A549 (cell line): ENCODE measurements around the gene PRR14L. TPM values are rescaled to one million over a fixed set of nuclear protein-coding genes. Genes with fewer than 3 reads are reported as not detected.

Source experiments
- ATAC-seq, 2 experiments: fragments of 200-7000 bp in 1 of 2; fragments of >200 bp in 1 of 2; cut with Nextera tagmentation in 1 of 2; cut with Tn5 transposase in 1 of 2; 3 replicates each; pipeline versions ENCODE4 v1.8.0 to v1.9.1; 2018 to 2020; ENCODE audit warnings: mild to moderate bottlenecking in 1 of 2, moderate library complexity in 1 of 2
- CTCF ChIA-PET: fragments of 300-600 bp; sonication (Branson Sonifier 250); formaldehyde crosslinking; extraction: SDS; loops from one replicate; lab custom pipeline; 2021; ENCODE audit warnings: antibody characterized with exemption, inconsistent platforms; lab: Yijun Ruan, JAX
- POLR2A ChIA-PET: fragments of 350-600 bp; formaldehyde crosslinking; extraction: SDS; loops from one replicate; lab custom pipeline; 2021; ENCODE audit warnings: antibody characterized with exemption, inconsistent platforms; lab: Yijun Ruan, JAX
- DNase-seq, 2 experiments: peaks; one replicate each; pipeline versions ENCODE4 v3.0.0 to v3.0.0-alpha.2; 2011 to 2016; ENCODE audit warnings: low read depth in 1 of 2, low spot score in 1 of 2
- FAIRE-seq: peaks from 2 replicates; lab custom pipeline; 2011; peaks lifted over from hg19 to GRCh38; lab: Jason Lieb, UNC
- H3K27ac ChIP-seq, 2 experiments: fragments of >200 bp; sonication (Bioruptor Twin); formaldehyde crosslinking; 3 replicates each; pipeline ENCODE4 v1.5.1; 2016 to 2017
- H3K4me1 ChIP-seq: fragments of >200 bp; sonication (Bioruptor Twin); formaldehyde crosslinking; 3 replicates; pipeline ENCODE4 v1.6.1; 2016
- H3K4me2 ChIP-seq: fragments of >200 bp; sonication (Bioruptor Twin); formaldehyde crosslinking; 3 replicates; pipeline ENCODE4 v1.6.1; 2016
- H3K4me3 ChIP-seq: fragments of >200 bp; sonication (Bioruptor Twin); formaldehyde crosslinking; 3 replicates; pipeline ENCODE4 v1.5.1; 2016
- H3K9me3 ChIP-seq: fragments of >200 bp; sonication (Bioruptor Twin); formaldehyde crosslinking; 3 replicates; pipeline ENCODE4 v1.6.1; 2016
- CEBPB ChIP-seq, 2 experiments: fragments of >200 bp in 1 of 2; sonication (Bioruptor Twin) in 1 of 2; formaldehyde crosslinking in 1 of 2; IDR thresholded peaks; 2 replicates each; pipeline ENCODE4 v1.6.1; 2012 to 2016
- ESRRA ChIP-seq: fragments of 150-350 bp; IDR thresholded peaks from 2 replicates; pipeline ENCODE4 v1.6.1; 2014; ENCODE audit warnings: mild to moderate bottlenecking, low read length, borderline replicate concordance
- FOXS1 ChIP-seq: fragments of 250-450 bp; sonication (Bioruptor Pico); IDR thresholded peaks from 2 replicates; pipeline ENCODE4 v1.5.0; 2020; ENCODE audit warnings: mild to moderate bottlenecking, moderate library complexity
- GATA3 ChIP-seq: IDR thresholded peaks from 2 replicates; pipeline ENCODE4 v1.6.1; 2012; ENCODE audit warnings: borderline replicate concordance
- HOXB5 ChIP-seq: fragments of 250-450 bp; sonication (Bioruptor Pico); IDR thresholded peaks from 2 replicates; pipeline ENCODE4 v1.5.0; 2020; ENCODE audit warnings: mild to moderate bottlenecking, moderate library complexity
- JUNB ChIP-seq: fragments of >200 bp; sonication (Bioruptor Twin); formaldehyde crosslinking; IDR thresholded peaks from 2 replicates; pipeline ENCODE4 v1.6.1; 2016
- KDM1A ChIP-seq: fragments of 200-600 bp; sonication (generic); IDR thresholded peaks from 2 replicates; pipeline ENCODE4 v1.6.1; 2016; ENCODE audit warnings: low read depth, mild to moderate bottlenecking
- MYC ChIP-seq: IDR thresholded peaks from 2 replicates; pipeline ENCODE4 v1.6.1; 2012; ENCODE audit warnings: mild to moderate bottlenecking, inconsistent platforms, low read length, improper control_type of control experiment, borderline replicate concordance
- NPAS2 ChIP-seq: fragments of 250-450 bp; sonication (Bioruptor Pico); IDR thresholded peaks from 2 replicates; pipeline ENCODE4 v1.8.0; 2022; ENCODE audit warnings: mild to moderate bottlenecking, moderate library complexity, borderline replicate concordance
- PHF8 ChIP-seq: fragments of 200-600 bp; sonication (generic); IDR thresholded peaks from 2 replicates; pipeline ENCODE4 v1.6.1; 2016; ENCODE audit warnings: low read depth, mild to moderate bottlenecking, antibody characterized with exemption, moderate library complexity, borderline replicate concordance
- POLR2AphosphoS2 ChIP-seq: conservative IDR thresholded peaks from 2 replicates; pipeline ENCODE4 v1.6.1; 2012; ENCODE audit warnings: low read length, improper control_type of control experiment, inconsistent platforms
- RFX5 ChIP-seq: fragments of 450-650 bp; IDR thresholded peaks from 2 replicates; pipeline ENCODE4 v1.7.1; 2014; ENCODE audit warnings: antibody characterized with exemption, mild to moderate bottlenecking, moderate library complexity
- ZNF302 ChIP-seq: fragments of 250-450 bp; sonication (Bioruptor Pico); IDR thresholded peaks from 2 replicates; pipeline ENCODE4 v1.9.0; 2021; ENCODE audit warnings: inconsistent platforms, mild to moderate bottlenecking, moderate library complexity
- WGBS: methylation state at CpG from one replicate; pipeline ENCODE4 v1.1.6; 2017; ENCODE audit errors: missing lambda C conversion rate; 5-methylcytosine and 5-hydroxymethylcytosine counted together
- polyA plus RNA-seq, 4 experiments: library from polyadenylated mRNA; depleted of rRNA in 3 of 4; stranded (reverse); fragments of >200 nt; fragmentation: RNase III in 1 of 4; extraction: RNeasy Plus Mini Kit Qiagen cat#74134 plus additional on column Dnase treatment in 1 of 4; gene quantifications; 2 replicates in 3 of 4; 3 replicates in 1 of 4; pipeline ENCODE4 v1.2.3, GENCODE V29; 2011 to 2017
- TF ChIP-seq, protein P1 (sequence below): IDR thresholded peaks from 2 replicates; pipeline ENCODE4 v1.6.1; 2012; ENCODE audit warnings: low read depth, borderline replicate concordance
- TF ChIP-seq, protein P2 (sequence below): fragments of 200-600 bp; sonication (generic); IDR thresholded peaks from 2 replicates; pipeline ENCODE4 v1.6.1; 2016; ENCODE audit warnings: antibody characterized with exemption, mild to moderate bottlenecking, moderate library complexity
- TF ChIP-seq, protein P3 (sequence below): fragments of 450-650 bp; IDR thresholded peaks from 2 replicates; pipeline ENCODE4 v1.6.1; 2014; ENCODE audit warnings: antibody characterized with exemption
- TF ChIP-seq, protein P4 (sequence below): IDR thresholded peaks from 2 replicates; pipeline ENCODE4 v1.6.1; 2012
- TF ChIP-seq, protein P5 (sequence below): fragments of 250-450 bp; sonication (Bioruptor Pico); IDR thresholded peaks from 2 replicates; pipeline ENCODE4 v1.5.0; 2020; ENCODE audit warnings: low read depth, mild to moderate bottlenecking, moderate library complexity

PRR14L gene
- polyA plus RNA-seq, 2 of the 4 experiments (the other 2 are of a cell fraction) = 5.6 to 15.7 TPM

DNA sequence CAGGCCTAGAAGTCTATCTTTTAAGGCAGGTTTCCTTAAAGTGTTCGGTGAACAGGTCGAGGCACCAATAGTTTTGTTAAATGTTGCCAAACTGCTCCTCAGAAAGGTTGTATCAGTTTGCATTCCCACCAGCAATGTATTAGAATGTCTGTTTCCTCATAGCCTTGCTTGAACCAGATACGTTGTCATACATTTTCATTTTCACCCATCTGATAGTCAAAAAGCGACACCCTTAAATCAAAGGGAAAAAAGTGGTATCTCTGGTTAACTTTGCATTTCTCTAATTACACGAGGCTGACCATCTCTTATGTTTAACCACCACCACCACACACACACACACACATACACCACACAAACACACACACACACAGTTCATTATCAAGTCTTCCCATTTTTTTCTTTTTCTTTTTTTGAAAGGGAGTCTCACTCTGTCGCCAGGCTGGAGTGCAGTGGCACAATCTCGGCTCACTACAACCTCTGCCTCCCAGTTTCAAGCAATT is 16.3 kb downstream of the PRR14L start:
- 0 out of 3 replicates have a peak, but pooled peaks cover 4% of the 10 kb centered on the region for H3K4me1 ChIP-seq
- no peak overlapping the region for H3K27ac ChIP-seq
- ATAC-seq (no peak), DNase-seq (no peak), FAIRE-seq (no peak)
- no peak overlapping the region for H3K4me3 ChIP-seq
- no peak overlapping the region for H3K4me2 ChIP-seq
- ChIA-PET POLR2A (no interaction called here), CTCF (interaction anchor here (0.8 to 1.0 kb wide), 2 partner anchors 12 to 60 kb away, joined by 3 read pairs; no protein-coding TSS in a partner anchor)
- H3K9me3 ChIP-seq = no peaks in the 10 kb centered on the region
- 78% methylated on average over 7 of the region's 7 CpGs for WGBS
- TF ChIP-seq CEBPB (IDR thresholded peaks at IDR 0.05) (no peak), MYC (no peak)
- TF ChIP-seq, protein P1, sequence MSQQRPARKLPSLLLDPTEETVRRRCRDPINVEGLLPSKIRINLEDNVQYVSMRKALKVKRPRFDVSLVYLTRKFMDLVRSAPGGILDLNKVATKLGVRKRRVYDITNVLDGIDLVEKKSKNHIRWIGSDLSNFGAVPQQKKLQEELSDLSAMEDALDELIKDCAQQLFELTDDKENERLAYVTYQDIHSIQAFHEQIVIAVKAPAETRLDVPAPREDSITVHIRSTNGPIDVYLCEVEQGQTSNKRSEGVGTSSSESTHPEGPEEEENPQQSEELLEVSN = no peak
- TF ChIP-seq, protein P2, sequence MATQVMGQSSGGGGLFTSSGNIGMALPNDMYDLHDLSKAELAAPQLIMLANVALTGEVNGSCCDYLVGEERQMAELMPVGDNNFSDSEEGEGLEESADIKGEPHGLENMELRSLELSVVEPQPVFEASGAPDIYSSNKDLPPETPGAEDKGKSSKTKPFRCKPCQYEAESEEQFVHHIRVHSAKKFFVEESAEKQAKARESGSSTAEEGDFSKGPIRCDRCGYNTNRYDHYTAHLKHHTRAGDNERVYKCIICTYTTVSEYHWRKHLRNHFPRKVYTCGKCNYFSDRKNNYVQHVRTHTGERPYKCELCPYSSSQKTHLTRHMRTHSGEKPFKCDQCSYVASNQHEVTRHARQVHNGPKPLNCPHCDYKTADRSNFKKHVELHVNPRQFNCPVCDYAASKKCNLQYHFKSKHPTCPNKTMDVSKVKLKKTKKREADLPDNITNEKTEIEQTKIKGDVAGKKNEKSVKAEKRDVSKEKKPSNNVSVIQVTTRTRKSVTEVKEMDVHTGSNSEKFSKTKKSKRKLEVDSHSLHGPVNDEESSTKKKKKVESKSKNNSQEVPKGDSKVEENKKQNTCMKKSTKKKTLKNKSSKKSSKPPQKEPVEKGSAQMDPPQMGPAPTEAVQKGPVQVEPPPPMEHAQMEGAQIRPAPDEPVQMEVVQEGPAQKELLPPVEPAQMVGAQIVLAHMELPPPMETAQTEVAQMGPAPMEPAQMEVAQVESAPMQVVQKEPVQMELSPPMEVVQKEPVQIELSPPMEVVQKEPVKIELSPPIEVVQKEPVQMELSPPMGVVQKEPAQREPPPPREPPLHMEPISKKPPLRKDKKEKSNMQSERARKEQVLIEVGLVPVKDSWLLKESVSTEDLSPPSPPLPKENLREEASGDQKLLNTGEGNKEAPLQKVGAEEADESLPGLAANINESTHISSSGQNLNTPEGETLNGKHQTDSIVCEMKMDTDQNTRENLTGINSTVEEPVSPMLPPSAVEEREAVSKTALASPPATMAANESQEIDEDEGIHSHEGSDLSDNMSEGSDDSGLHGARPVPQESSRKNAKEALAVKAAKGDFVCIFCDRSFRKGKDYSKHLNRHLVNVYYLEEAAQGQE = no peak

DNA sequence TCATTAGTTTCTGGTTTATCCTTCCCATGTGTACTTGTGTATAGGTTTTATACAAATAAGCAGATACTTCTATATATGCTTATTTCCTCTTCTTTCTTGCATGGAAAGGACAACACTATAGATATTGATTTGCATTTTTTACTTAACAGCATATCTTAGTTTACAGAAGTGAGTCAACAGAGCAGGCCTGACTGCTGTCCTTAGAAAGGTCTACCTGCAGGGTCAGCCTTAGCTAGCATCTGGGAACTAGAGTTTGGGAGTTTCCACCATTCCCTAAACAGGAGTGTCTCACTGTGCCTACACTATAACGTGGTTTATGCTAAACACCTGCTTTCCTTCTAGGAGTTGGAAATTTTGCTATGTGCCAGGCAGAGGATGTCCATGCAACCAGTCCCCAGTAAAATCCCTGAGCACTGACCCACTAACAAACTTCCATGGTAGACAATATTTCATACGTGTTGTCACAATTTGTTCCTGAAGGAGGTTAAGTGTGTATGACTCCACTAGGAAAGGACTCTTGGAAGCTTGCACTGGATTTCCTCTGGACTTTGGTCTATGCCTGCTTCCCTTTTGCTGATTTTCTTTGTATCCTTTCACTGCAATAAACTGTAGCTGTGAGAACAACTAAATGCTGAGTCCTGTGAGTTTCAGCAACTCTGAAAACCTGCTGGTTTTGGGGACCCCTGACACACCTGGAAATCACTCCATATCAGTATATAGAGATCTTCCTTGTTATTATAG is 17.7 kb downstream of the PRR14L start:
- CTCF ChIA-PET = interaction anchor here (0.6 to 0.8 kb wide), 2 partner anchors 61 to 408 kb away, joined by 3 read pairs; no protein-coding TSS in a partner anchor
- DNase-seq = no peak

More for the DNA sequence above, 17.7 kb downstream of the PRR14L start:
- no peak overlapping the region for H3K4me3 ChIP-seq
- H3K9me3 ChIP-seq = no peaks in the 10 kb centered on the region
- H3K27ac ChIP-seq = no peak overlapping the region
- FAIRE-seq = no peak
- 0 out of 3 replicates have a peak, but pooled peaks cover 4% of the 10 kb centered on the region for H3K4me1 ChIP-seq
- WGBS = 53% methylated on average over 2 of the region's 2 CpGs
- ATAC-seq = no peak
- POLR2A ChIA-PET = no interaction called here
- no peak overlapping the region for H3K4me2 ChIP-seq
- TF ChIP-seq NPAS2 (CRISPR knock-in tag) (no peak), POLR2AphosphoS2 (no peak), ESRRA (no peak), HOXB5 (no peak), JUNB (no peak), ZNF302 (CRISPR knock-in tag) (no peak), FOXS1 (CRISPR knock-in tag) (no peak), GATA3 (no peak), KDM1A (no peak), PHF8 (no peak), RFX5 (no peak)
- TF ChIP-seq, protein P3, sequence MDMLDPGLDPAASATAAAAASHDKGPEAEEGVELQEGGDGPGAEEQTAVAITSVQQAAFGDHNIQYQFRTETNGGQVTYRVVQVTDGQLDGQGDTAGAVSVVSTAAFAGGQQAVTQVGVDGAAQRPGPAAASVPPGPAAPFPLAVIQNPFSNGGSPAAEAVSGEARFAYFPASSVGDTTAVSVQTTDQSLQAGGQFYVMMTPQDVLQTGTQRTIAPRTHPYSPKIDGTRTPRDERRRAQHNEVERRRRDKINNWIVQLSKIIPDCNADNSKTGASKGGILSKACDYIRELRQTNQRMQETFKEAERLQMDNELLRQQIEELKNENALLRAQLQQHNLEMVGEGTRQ = no peak
- TF ChIP-seq, protein P2 = no peak
- TF ChIP-seq, protein P4, sequence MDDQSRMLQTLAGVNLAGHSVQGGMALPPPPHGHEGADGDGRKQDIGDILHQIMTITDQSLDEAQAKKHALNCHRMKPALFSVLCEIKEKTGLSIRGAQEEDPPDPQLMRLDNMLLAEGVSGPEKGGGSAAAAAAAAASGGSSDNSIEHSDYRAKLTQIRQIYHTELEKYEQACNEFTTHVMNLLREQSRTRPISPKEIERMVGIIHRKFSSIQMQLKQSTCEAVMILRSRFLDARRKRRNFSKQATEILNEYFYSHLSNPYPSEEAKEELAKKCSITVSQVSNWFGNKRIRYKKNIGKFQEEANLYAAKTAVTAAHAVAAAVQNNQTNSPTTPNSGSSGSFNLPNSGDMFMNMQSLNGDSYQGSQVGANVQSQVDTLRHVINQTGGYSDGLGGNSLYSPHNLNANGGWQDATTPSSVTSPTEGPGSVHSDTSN = no peak
- TF ChIP-seq, protein P1 = no peak
- TF ChIP-seq, protein P5, sequence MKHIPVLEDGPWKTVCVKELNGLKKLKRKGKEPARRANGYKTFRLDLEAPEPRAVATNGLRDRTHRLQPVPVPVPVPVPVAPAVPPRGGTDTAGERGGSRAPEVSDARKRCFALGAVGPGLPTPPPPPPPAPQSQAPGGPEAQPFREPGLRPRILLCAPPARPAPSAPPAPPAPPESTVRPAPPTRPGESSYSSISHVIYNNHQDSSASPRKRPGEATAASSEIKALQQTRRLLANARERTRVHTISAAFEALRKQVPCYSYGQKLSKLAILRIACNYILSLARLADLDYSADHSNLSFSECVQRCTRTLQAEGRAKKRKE = no peak
